Astrocyte of the cerebellum (primary cell): ENCODE data around the gene GMPR.
A peak's percentile ranks its signal among the peaks of the same experiment; 100 is the strongest.

Experiments
- DNase-seq: peaks from one replicate; pipeline ENCODE4 v3.0.0-alpha.2; 2011; ENCODE audit warnings: low read depth
- H3K4me3 ChIP-seq: 2 replicates; pipeline ENCODE4 v1.5.1; 2011; ENCODE audit warnings: mild to moderate bottlenecking, low read depth, low read length, moderate library complexity
- CTCF ChIP-seq: IDR thresholded peaks from 2 replicates; pipeline ENCODE4 v1.5.1; 2012; ENCODE audit warnings: low read length, low read depth, moderate library complexity, mild to moderate bottlenecking; ENCODE audit errors: missing control alignments
- in situ Hi-C: cut with HindIII; loops from 2 replicates; pipeline ENCODE4 v1.10.0; 2017; ENCODE audit warnings: low sequenced_read_pairs

Gene GMPR

GRCh38 chr6:16336911-16337294 is 98.5 kb downstream of the GMPR start:
- in situ Hi-C loops = no loop called here
- TF ChIP-seq CTCF = no peak
- no peak for DNase-seq
- H3K4me3 ChIP-seq = no peak overlapping the region

GRCh38 chr6:16337295-16337975 is 99.0 kb downstream of the GMPR start:
- in situ Hi-C loops = no loop called here
- peak; percentile 55 for DNase-seq
- no peak overlapping the region for H3K4me3 ChIP-seq
- no peak for TF ChIP-seq CTCF

- peak; percentile 99 for DNase-seq
- in situ Hi-C loops = no loop called here
- TF ChIP-seq CTCF = peak; percentile 83
- no peak overlapping the region for H3K4me3 ChIP-seq
These were observed 100.3 kb downstream of the GMPR start for GRCh38 chr6:16338577-16339264.

DNA sequence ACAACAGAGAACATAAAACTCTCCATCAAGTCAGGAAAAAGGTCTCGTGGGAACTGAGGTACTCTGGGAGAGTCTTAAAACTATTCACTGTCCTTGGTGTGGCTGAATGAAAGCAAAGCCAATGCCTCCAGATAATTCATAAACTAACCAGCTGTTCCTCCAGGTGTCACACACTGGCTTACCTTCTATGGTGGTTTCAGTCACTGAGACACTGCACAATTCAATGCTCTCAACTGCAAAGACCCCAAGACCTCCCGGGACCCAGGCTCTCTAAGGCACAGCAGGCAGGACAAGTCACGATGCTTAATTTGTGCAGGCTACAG is 100.8 kb downstream of the GMPR start:
- DNase-seq = no peak
- in situ Hi-C loops = no loop called here
- H3K4me3 ChIP-seq = no peak overlapping the region
- TF ChIP-seq CTCF = no peak

DNA sequence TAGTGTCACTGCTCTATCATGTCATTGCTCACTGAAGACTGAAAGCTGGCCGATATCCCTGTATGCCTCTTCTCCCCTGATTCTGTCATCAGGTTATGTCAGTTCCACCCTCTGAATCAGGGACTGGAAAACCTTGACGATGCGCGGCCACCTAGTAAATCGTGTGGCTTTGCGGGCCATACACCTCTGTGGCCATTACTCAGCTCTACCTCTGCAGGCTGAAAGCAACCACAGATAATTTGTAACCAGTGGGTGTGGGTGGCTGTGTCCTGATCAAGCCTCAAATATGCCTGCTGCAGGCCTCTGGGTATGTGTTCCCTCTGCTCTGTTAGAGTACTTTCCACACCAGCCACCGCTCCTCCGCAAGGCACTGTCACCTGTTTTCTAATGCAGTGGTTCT is 105.2 kb downstream of the GMPR start:
- no peak for DNase-seq
- in situ Hi-C loops = no loop called here
- no peak overlapping the region for H3K4me3 ChIP-seq
- no peak for TF ChIP-seq CTCF

DNA sequence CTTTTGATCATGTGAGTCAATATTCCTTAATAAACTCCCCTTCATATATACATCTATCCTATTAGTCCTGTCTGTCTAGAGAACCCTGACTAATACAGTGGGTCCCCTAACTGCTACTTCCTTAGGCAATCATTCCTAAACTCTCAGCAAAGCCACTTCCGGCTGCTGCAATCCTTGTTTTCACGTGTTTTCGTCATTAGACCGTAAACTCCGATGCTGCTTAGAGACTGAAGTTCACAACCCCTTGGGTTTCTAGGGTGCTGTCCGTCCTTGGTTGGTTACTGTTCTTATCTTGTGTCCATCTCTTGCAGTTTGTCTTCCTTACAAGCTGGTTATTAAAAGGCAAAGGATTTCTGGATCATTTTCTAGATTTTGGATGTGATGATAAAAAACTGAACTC is 106.4 kb downstream of the GMPR start:
- in situ Hi-C loops = no loop called here

More for the DNA sequence above, 106.4 kb downstream of the GMPR start:
- no peak for TF ChIP-seq CTCF
- H3K4me3 ChIP-seq = no peak overlapping the region
- no peak for DNase-seq
